Duodenal mucosa (tissue), 2 donors: Measurements from ENCODE around the gene ALAS2.

Experiments used
- H3K27ac ChIP-seq: one replicate; pipeline ENCODE4 v1.7.0; 2013; ENCODE audit warnings: low read depth, low read length
- H3K27me3 ChIP-seq, 2 donors: one replicate each; pipeline ENCODE4 v1.7.0; 2013; ENCODE audit warnings: low read length in 2 of 2, control low read depth in 1 of 2; ENCODE audit not compliant: insufficient read depth in 2 of 2, control insufficient read depth in 1 of 2
- H3K36me3 ChIP-seq, 2 donors: one replicate each; pipeline ENCODE4 v1.7.0; 2013; ENCODE audit warnings: low read length in 2 of 2, control low read depth in 1 of 2; ENCODE audit not compliant: insufficient read depth in 2 of 2, control insufficient read depth in 1 of 2
- H3K4me1 ChIP-seq, 2 donors: one replicate each; pipeline ENCODE4 v1.7.0; 2013; ENCODE audit warnings: low read length in 2 of 2, control low read depth in 1 of 2; ENCODE audit not compliant: insufficient read depth in 2 of 2, control insufficient read depth in 1 of 2
- H3K4me3 ChIP-seq, 2 donors: one replicate each; pipeline ENCODE4 v1.7.0; 2013; ENCODE audit warnings: low read length in 2 of 2, low read depth in 1 of 2
- H3K9ac ChIP-seq, 2 donors: one replicate each; pipeline ENCODE4 v1.7.0; 2013; ENCODE audit warnings: low read length in 2 of 2, low read depth in 1 of 2
- H3K9me3 ChIP-seq, 2 donors: one replicate each; pipeline ENCODE4 v1.7.0; 2013; ENCODE audit warnings: low read length in 2 of 2, control low read depth in 1 of 2; ENCODE audit not compliant: control insufficient read depth in 1 of 2

The ALAS2 gene

GRCh38 chrX:55033429-55033828 is 2.7 kb upstream of the ALAS2 start:
- Histone ChIP-seq H3K27ac (no peak overlapping the region), H3K9me3 (no peaks in the 10 kb centered on the region), H3K4me3 (no peak overlapping the region), H3K9ac (no peak overlapping the region), H3K27me3 (no peaks in the 10 kb centered on the region), H3K4me1 (no peaks in the 10 kb centered on the region), H3K36me3 (no peaks in the 10 kb centered on the region)

- no peak overlapping the region for H3K4me3 ChIP-seq
- H3K9me3 ChIP-seq, result no peaks in the 10 kb centered on the region
- H3K9ac ChIP-seq, result no peak overlapping the region
- H3K36me3 ChIP-seq, result no peaks in the 10 kb centered on the region
- H3K27me3 ChIP-seq, result no peaks in the 10 kb centered on the region
- H3K27ac ChIP-seq, result no peak overlapping the region
- H3K4me1 ChIP-seq, result no peaks in the 10 kb centered on the region
These were observed 1.5 kb downstream of the ALAS2 start for GRCh38 chrX:55029291-55029690.

GRCh38 chrX:55028611-55029010 is 2.2 kb downstream of the ALAS2 start:
- no peak overlapping the region for H3K4me3 ChIP-seq
- no peak overlapping the region for H3K9ac ChIP-seq
- H3K36me3 ChIP-seq, result no peaks in the 10 kb centered on the region
- no peak overlapping the region for H3K27ac ChIP-seq
- H3K9me3 ChIP-seq, result no peaks in the 10 kb centered on the region
- no peaks in the 10 kb centered on the region for H3K4me1 ChIP-seq
- no peaks in the 10 kb centered on the region for H3K27me3 ChIP-seq

GRCh38 chrX:55028040-55028439 is 2.7 kb downstream of the ALAS2 start:
- no peaks in the 10 kb centered on the region for H3K27me3 ChIP-seq
- H3K27ac ChIP-seq, result no peak overlapping the region
- H3K9me3 ChIP-seq, result no peaks in the 10 kb centered on the region
- no peak overlapping the region for H3K4me3 ChIP-seq
- no peaks in the 10 kb centered on the region for H3K36me3 ChIP-seq
- H3K9ac ChIP-seq, result no peak overlapping the region
- no peaks in the 10 kb centered on the region for H3K4me1 ChIP-seq

GRCh38 chrX:55026840-55027239 is 3.9 kb downstream of the ALAS2 start:
- Histone ChIP-seq H3K27ac (no peak overlapping the region), H3K4me1 (no peaks in the 10 kb centered on the region), H3K27me3 (no peaks in the 10 kb centered on the region), H3K9ac (no peak overlapping the region), H3K4me3 (no peak overlapping the region), H3K36me3 (no peaks in the 10 kb centered on the region), H3K9me3 (no peaks in the 10 kb centered on the region)

- Histone ChIP-seq H3K36me3 (no peaks in the 10 kb centered on the region), H3K27me3 (no peaks in the 10 kb centered on the region), H3K9ac (no peak overlapping the region), H3K27ac (no peak overlapping the region), H3K4me1 (no peaks in the 10 kb centered on the region), H3K4me3 (no peak overlapping the region), H3K9me3 (no peaks in the 10 kb centered on the region)
These were observed 4.6 kb downstream of the ALAS2 start for GRCh38 chrX:55026143-55026542.

- Histone ChIP-seq H3K4me1 (no peaks in the 10 kb centered on the region), H3K4me3 (no peak overlapping the region)
These were observed 15.9 kb downstream of the ALAS2 start for GRCh38 chrX:55014897-55015299.

GRCh38 chrX:55011294-55011693 is 19.5 kb downstream of the ALAS2 start:
- Histone ChIP-seq H3K27me3 (no peaks in the 10 kb centered on the region), H3K9me3 (no peaks in the 10 kb centered on the region), H3K27ac (no peak overlapping the region), H3K9ac (no peak overlapping the region), H3K4me1 (peaks cover 13 to 14% of the 10 kb centered on the region in 2 donors), H3K4me3 (no peak overlapping the region), H3K36me3 (no peaks in the 10 kb centered on the region)

More at GRCh38 chrX:55014897-55015299, 15.9 kb downstream of the ALAS2 start:
- no peaks in the 10 kb centered on the region for H3K36me3 ChIP-seq
- H3K27ac ChIP-seq, result no peak overlapping the region
- H3K9me3 ChIP-seq, result no peaks in the 10 kb centered on the region
- no peak overlapping the region for H3K9ac ChIP-seq
- no peaks in the 10 kb centered on the region for H3K27me3 ChIP-seq

GRCh38 chrX:55008571-55009358 is 22.0 kb downstream of the ALAS2 start:
- peaks cover 13 to 14% of the 10 kb centered on the region in 2 donors for H3K4me1 ChIP-seq
- no peaks in the 10 kb centered on the region for H3K9me3 ChIP-seq
- peaks cover 10 to 21% of the 10 kb centered on the region in 2 donors for H3K36me3 ChIP-seq
- no peak overlapping the region for H3K27ac ChIP-seq
- no peak overlapping the region for H3K4me3 ChIP-seq
- H3K27me3 ChIP-seq, result no peaks in the 10 kb centered on the region
- H3K9ac ChIP-seq, result no peak overlapping the region

- H3K27ac ChIP-seq, result peak overlapping the region; percentile 52
- no peaks in the 10 kb centered on the region for H3K27me3 ChIP-seq
- H3K4me1 ChIP-seq, result peaks cover 13 to 14% of the 10 kb centered on the region in 2 donors
- peaks cover 18 to 32% of the 10 kb centered on the region in 2 donors for H3K36me3 ChIP-seq
- no peaks in the 10 kb centered on the region for H3K9me3 ChIP-seq
- peak overlapping the region; percentile 28 to 29 for H3K4me3 ChIP-seq
- peak overlapping the region in 1 of 2 donors; percentile 44 for H3K9ac ChIP-seq
These were observed 23.1 kb downstream of the ALAS2 start for GRCh38 chrX:55007656-55008055.
